HG03342 (cell line): ENCODE results near the gene ENDOU.

Experiments
- ATAC-seq: cut with Tn5 transposase; IDR thresholded peaks from one replicate; pipeline ENCODE4 v1.9.1; 2021; ENCODE audit warnings: mild to moderate bottlenecking, moderate library complexity; ENCODE audit not compliant: unreplicated experiment

Gene ENDOU, protein sequence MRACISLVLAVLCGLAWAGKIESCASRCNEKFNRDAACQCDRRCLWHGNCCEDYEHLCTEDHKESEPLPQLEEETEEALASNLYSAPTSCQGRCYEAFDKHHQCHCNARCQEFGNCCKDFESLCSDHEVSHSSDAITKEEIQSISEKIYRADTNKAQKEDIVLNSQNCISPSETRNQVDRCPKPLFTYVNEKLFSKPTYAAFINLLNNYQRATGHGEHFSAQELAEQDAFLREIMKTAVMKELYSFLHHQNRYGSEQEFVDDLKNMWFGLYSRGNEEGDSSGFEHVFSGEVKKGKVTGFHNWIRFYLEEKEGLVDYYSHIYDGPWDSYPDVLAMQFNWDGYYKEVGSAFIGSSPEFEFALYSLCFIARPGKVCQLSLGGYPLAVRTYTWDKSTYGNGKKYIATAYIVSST

DNA sequence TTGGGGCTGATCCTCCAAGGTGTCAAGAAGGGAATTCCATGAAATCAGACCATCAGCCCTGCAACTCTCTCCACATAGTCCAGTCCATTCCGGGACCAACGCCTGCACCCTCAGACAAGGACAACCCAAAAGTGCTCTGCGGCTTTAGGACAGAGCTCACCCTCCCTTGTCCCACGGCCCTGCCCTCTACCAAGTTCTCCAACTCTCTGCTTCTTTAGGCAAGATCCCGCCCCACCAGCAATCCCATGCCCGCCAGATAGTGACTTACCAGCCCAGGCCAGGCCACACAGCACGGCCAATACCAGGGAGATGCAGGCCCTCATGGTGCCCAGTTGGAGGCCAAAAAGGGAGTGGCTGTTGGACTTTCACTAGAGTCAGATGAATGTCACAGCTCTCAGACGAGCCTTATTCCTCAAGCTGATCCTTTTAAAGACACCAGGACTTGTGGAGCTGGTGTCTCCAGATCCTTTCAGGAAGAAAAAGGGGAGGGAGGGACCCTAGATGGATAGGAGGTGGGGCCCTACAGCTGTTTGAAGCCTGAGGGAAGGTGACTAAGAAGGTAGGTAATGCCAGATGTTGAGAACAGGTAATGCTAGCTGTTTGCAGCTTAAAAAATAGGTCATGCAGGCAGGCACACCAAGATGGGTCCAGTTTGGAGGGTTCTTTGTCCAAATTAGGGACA lies at the start of gene ENDOU:
Gene ENDOU, minus strand, starts transcription at position 400 of the 682 bp plus-strand sequence. Its CDS starts 77 bp downstream, at position 323.
- no peak for ATAC-seq

DNA sequence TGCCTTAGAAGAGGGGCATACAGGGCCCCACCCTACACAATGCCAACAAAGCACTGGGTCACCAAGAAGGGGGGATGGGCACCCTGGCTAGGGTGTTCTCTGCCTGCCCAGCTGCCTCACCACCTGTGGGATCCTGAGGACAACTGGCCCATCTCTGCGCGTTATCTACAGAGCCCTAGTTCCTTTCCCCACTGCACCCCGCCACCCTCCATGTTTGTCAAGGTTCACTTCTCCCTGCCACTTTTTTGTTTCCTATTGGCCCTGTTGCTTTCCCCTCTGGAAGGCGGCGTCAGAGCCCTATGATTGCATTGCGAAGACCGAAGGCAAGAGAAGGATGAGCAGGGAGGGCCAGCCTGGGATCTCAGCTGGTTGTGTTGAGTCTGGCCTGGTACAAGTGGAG lies 49.4 kb upstream of the ENDOU start:
- ATAC-seq: no peak

DNA sequence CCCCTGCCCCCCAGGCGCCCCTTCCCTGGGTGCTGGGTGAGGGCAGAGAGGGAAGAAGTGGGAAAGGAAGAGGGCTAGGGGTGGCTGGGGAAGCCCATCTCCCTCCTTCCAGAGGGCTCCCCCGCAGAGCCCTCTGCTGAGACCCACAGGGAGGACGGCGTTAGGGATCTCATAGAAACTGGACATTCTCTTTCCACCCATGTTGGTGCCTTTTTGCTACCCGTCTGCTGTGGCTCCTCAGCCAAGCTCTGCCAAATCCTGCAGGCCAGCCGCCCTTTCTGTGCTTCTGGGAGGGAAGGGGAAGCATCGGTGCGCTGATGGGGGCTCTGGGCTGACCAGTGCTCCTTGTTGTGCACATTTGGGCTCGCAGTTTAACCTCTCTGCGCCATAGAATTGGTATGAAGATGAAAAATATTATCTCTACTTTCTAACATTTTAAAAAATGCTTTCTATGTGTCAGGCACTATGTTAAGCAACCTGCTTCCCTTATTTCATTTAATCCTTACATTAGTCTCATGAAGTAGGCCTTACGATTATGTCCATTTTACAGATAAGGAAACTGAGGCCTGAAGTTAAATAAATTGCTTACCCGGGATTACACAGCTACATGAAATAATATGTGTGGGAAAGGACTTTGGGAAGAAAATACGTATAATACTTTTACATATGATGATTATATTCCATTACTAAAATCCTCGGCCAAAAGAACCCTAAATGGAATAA lies 48.7 kb upstream of the ENDOU start:
- ATAC-seq: no peak

DNA sequence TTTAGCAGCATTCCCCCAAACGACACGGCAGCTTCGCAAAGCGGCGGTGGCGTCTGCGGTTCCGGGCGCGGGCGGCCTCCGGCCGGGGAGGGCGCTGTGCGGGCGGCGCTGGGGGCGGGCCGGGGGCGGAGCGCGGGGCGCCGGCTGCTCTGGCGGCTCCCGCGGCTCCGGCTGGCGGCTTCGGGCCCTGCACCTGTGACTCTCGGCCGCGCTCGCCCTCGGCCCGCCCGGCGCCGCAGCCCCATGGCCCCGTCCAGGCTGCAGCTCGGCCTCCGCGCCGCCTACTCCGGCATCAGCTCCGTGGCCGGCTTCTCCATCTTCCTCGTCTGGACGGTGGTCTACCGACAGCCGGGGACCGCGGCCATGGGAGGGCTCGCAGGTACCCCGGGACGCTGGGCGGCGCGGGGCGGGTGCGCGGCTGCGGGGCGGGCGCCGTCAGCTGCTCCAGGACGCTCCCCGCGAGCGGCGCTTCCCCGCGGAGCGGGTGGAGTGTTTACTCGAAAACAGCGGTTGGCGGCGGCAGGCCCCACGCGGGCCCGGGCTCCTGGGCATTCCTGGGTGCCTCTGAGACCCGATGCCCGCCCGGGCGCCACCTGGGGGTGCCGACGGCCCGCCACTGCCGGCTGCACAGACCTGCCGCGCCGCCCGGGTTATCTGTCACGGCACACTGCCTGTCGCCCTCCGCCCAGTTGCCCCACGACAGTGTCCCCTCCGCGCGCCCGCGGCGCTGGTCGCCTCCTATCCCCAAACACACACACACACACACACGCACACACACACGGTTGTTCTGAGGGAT lies 48.0 kb upstream of the ENDOU start, which contains the start of gene SLC48A1:
Gene SLC48A1, plus strand, starts transcription at position 177 of the 796 bp plus-strand sequence. Its CDS starts 67 bp downstream, at position 244.
- ATAC-seq: peak; percentile 82

DNA sequence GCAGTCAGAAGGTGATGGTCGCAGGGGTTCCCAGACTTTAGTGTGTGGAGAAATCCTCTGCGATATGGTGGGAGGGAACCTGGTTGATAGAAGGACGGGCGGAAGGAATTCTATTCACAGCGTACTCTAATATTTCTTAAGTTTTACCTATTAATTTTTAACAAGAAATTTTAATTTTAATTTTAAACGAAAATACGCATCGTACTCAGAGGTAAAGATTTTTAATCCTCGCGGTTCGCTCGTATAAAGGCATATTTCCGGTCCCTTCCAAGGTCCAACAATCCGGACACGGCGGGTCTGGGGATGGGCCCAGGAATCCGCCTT lies 47.4 kb upstream of the ENDOU start:
- ATAC-seq: no peak

DNA sequence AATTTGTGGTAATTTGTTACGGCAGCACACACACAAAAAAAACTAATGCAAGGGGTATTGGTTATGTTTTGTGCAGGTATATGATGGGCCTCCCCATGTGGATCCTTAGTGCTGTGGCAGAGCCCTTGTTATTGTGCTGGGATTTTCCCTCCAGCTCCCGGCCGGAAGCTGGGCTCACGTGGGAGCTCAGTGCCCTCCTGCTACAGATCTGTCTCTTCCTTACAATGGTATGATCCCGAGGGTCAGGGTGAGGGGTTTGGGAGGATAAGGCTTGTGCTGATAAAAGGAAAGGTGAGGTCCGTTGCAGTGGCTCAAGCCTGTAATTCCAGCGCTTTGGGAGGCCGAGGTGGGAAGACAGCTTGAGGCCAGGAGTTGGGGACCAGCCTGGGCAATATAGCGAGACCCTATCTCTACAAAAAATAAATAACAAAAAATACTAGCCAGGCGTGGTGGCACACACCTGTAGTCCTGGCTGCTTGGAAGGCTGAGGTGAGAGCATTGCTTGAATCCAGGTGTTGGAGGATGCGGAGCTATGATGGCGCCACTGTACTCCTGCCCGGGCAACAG lies 46.9 kb upstream of the ENDOU start:
- ATAC-seq: no peak

DNA sequence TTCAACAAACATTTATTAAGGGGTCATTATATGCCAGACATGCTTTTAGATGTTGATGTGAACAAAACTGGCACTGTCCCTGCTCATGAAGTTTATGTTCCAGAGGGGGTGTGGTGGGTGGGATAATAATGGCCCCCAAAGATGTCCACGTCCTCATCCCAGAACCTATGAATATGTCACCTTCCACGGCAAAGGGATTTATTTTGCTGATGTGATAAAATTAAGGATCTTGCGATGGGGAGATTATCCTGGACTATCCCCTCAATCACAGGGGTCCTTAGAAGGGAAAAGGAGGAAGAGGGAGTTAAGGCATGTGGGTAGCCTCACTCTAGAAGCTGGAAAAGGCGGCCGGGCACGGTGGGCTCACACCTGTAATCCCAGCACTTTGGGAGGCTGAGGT lies 46.0 kb upstream of the ENDOU start:
- no peak for ATAC-seq

DNA sequence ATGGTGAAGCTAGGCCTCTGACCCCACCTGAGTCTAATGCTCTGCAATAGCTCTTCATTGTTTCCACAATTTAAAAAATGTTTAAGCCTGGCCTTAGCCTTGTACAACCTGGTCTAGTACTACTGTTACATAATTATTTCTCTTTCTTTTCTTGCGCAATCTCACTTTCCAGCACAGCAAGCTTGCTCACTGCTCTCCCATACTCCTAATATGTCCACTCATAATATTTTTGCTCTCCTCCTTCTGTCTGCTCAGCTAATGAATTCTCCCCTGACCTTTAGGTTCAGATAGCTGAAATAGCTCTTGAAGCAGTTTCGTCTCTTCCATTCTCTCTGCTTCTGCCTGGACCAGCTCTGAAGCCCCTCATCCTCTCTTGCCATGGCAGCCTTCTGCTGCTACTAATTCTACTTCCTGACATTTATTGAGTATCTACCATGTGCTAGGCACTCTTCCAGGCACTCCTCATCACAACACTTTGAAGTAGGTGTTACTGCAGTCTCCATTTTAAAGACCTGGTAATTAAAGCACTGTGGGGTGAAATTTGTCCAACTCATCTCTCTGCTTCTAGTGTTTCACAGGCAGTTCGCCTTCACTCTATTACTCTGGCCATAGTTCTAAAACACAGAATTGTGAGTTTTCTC lies 44.9 kb upstream of the ENDOU start:
- ATAC-seq: no peak

DNA sequence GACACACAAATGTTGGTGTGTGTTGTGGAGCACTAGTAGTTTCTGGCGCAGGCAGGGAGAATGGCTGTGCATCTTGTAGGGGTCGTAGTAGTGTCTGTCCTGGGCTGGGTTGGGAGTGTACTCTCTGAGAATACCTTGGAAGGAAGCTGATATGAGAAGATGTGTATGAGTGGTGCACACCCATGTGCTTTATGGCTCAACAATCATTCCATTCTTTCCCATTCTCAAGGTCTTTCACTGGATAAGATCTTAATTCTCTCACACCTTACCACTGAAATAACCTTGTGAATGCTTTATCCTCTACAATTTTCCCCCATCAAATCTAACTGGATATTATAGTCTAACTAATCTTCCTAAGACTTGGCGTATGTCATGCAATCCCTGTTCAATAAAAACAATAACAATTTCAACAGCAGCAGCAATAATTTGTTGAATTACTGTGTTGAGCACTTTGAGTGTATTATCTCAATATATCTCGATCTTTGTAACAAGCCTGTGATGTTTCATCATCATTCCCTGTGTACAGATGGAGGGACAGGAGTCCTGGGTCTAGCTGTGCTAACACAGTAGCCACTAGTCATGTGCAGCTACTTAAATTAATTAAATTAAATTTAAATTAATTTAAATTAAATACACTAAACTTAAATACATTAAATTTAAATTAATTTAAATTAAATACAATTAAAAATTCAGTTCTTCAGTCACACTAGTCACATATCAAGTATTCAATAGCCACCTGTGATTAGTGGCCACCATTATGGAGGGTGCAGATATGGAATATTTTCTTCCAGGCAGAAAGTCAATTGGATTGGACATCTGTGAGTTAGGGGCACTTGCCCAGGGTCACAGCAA lies 44.2 kb upstream of the ENDOU start:
- ATAC-seq: no peak

DNA sequence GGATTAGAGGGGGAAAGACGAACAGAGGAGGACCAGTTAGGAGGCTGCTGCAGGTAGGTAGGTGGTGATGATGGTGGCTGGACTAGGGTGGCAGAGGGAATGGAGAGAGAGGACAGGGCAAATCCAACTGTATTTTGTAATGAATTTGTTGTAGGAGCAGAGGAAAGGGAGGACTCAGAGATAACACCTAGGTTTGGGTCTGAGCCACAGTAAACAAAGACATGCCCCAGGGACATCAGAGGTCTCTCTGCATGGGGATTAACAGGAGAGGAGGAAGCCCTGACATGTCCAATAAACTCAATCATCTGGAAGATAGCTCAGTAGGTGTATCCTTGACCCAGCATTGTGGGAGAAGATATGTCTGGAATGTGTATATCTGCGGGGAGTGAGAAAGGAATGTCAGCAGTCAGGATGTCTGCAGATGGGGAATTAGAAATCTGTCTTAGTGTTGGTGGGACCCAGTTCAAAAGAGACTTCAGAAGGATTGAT lies 43.1 kb upstream of the ENDOU start:
- no peak for ATAC-seq

DNA sequence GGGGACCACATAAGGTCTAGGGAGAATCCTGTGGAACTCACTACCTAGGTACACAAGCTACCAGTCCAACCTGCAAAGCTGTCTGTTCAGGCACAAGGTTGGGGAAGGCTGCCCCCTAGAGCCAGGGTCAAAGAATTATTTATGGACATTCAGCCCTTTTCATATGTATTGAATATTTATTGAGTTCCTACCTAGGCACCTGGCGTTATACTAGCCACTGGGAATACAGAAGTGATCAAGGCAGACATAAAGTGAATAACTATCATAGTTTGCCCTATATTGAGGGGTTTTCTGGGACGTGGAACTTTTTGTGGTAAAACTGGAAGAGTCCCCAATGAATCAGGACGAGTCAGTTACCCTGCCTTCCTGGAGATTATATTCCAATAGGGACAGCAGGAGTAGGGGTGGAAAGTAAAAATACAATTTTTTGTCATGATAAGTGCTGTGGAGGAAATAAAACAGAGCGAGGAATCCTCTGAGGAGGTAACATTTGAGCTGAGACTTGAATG lies 42.0 kb upstream of the ENDOU start:
- ATAC-seq: no peak

DNA sequence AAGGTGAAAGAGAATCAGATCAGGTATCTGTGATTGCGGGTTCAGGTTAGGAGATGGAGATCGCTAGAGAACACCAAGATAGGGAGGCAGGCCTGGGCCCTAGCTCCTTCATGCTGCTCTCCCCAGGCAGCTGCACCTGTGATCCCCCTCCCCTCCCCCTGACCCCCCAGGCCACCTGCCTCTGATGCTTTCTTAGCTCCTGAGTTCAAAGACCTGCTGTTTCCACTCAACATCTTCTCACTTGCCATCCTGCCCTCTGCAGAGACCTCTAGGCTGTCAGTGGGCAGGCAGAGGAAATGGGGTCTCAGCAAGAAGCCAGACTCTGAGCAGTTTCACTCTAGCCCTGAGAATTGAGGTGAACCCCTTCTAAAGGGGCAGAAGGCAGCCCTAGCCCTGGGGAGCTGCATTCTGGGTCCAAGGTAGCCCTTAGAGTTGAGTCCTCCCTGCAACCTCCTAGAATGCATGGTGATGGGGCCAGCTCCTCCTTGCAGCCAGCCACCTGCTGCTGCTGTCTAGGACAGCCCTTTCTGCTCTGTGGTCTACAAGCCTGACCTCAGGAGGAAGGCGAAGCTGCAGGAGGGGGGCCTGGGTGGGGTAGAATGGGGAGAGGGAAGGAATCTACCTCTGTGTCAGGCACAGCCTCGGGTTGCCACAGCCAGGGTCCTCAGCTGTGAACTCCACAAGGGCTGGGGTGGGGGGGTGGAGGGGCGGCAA lies 41.4 kb upstream of the ENDOU start:
- no peak for ATAC-seq

DNA sequence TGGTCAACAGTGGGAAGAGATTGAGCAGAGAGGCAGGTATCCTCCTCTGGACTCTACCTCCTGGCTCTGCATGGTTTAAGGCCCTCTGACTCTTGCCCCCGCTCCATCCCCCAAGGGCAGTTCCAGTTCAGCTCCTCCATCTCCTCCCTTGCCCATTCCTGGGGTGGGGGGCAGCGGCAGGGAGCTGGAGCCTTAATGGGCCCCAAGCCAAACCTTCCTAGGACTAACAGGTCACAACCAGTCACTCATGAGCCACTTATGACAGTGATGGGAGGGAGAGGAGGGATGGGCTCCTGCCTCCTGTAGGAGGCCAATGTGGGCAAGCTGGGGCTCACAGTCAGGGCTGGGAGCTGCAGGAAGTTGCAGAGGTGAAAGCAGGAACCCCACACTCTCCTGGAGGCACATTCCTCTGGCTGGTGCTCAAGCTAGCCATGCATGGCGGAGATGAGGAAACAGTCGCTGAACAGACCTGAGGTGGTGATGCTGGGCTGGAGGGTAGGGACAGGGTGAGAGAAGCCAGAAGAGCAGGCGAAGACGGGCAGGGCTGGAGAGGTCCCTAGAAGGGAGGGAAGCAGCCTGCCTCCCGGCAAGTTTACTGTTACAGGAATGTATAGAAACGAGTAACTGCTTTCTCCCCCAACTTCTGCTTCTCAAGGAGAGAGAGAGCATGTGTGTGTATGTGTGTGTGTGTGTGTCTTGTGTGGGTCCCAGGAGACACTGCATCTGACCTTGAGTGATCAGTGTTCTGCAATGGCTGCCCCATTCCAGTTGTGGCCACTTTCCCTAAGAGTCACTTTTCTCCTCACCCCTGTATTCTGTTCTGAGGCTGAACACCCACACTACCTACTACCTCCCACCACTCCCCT lies 38.4 kb upstream of the ENDOU start:
- ATAC-seq: no peak

DNA sequence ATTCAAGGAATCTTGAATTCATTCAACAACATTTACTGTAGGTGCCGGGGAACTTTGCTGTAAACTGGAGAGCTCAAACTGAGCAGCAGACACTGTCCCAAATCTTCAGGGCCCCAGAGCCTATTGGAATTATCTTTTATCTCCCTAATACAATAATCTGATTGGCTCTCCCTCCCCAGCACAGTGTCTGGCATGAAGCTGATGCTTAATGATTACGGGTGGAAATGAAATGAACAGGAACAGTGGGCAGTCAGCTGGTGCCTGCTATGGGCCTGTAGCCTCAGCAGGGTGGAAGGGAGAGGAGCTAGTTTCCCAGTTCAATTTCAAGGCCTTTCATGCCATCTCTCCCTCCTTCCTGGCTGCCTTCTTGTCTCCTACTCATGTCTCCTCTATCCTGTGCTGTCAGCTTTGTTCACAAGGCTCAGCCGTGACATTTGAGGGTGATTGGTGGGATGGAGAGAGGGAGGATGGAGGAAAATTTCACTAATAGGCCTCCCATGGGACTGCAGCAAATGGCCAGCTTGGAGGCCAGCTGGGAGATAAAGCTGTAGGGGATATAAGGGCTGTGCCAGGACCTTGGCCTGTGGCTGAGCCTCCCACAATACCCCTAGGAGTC lies 37.7 kb upstream of the ENDOU start:
- ATAC-seq: no peak

DNA sequence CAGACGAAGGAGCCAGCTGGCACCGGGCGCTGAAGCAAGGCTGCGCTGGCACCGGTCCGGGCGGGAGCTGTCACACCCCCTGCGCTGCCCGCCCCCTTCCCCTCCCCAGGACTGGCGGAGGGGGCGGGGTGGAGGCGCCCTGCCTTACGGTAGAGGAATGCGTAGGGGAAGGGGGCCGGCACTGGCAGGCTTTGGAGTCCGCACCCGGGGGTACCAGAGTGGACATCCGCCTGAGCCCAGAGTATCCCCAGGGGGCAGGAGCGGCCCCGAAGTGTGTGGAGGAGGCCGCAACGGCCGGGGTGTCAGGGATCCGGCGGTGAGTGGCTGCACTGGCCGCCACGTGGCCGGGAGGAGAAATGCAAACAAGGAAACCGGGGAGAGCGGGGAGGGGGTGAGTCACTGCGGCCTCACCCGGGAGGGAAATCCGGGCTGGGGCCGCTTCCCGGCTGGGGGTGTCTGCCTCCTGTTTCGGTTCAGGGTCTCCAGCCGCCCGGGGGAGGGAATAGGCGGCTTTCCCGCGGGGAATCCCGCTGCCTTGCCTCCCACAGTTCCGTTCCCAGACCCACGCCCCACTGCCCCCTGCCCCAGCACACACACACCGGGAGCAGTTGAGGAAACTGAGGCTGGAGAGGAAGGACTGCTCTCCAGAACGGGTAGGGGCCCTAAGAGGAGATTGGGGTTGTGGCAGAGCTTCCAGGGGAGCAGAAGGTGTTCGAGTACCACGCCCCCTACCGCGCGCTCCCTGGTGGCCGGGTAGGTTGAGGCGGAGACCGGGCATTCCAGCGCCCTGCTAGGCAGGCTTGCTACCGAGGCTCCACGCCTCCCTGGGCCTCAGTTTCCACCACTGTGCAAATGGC lies 33.8 kb upstream of the ENDOU start, which contains the start of gene RAPGEF3:
Gene RAPGEF3, minus strand, starts transcription at position 47 of the 857 bp plus-strand sequence. CDS start 324 bp downstream, outside the sequence.
- ATAC-seq: peak; percentile 61

DNA sequence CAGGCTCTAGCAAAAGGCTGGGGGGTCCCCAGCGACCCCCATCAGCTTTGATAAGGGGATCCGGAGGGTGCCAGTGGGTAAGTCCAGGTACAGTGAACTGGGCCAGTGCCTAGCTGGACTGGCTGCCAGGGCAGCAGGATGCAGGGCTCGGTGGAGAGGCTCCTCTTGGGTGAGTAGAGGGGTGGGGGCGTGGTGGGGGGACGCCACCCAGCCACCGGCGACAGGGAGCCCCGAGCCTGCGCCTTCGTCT lies 33.2 kb upstream of the ENDOU start:
- ATAC-seq: no peak
